Astrocyte of the cerebellum (primary cell): ENCODE results near the gene RGS3.

Experiments
- DNase-seq: peaks from one replicate; pipeline ENCODE4 v3.0.0-alpha.2; 2011; ENCODE audit warnings: low read depth
- H3K4me3 ChIP-seq: 2 replicates; pipeline ENCODE4 v1.5.1; 2011; ENCODE audit warnings: mild to moderate bottlenecking, low read depth, low read length, moderate library complexity
- in situ Hi-C: cut with HindIII; loops from 2 replicates; pipeline ENCODE4 v1.10.0; 2017; ENCODE audit warnings: low sequenced_read_pairs
- TF ChIP-seq, protein P1 (sequence below): IDR thresholded peaks from 2 replicates; pipeline ENCODE4 v1.5.1; 2012; ENCODE audit warnings: low read length, low read depth, moderate library complexity, mild to moderate bottlenecking; ENCODE audit errors: missing control alignments

RGS3 gene

DNA sequence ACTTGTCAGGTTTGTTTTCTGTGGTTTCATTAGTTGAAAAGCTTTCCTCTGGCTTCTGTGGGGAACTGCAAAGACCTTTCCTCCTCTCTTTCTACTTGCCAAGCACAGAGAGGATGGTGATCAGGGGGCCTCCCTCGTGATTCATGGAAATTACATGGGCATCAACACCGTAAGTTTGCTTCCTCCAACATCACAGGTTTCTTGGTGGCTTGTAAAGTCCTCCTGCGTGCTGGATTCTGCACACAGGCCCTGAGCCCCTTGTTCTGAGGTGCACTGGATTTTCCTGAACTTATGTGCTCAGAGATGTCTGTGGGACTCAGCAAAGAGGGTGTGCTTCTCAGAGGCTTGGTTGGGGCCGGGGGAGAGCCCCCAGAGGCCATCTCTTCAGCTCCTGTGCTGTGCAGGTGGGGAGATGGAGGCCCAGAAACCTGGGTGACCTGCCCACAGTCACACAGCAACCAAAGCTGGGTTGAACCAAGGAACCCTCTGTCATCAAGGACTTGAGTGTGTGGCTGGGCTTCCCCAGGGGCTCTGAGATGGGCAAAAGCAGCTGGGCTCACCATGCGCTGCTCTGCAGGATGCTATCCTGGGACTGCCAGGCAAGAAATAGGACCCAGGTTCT lies 36.5 kb downstream of the RGS3 start:
- no peak for DNase-seq
- in situ Hi-C loops, result no loop called here
- H3K4me3 ChIP-seq, result no peak overlapping the region
- TF ChIP-seq, protein P1, sequence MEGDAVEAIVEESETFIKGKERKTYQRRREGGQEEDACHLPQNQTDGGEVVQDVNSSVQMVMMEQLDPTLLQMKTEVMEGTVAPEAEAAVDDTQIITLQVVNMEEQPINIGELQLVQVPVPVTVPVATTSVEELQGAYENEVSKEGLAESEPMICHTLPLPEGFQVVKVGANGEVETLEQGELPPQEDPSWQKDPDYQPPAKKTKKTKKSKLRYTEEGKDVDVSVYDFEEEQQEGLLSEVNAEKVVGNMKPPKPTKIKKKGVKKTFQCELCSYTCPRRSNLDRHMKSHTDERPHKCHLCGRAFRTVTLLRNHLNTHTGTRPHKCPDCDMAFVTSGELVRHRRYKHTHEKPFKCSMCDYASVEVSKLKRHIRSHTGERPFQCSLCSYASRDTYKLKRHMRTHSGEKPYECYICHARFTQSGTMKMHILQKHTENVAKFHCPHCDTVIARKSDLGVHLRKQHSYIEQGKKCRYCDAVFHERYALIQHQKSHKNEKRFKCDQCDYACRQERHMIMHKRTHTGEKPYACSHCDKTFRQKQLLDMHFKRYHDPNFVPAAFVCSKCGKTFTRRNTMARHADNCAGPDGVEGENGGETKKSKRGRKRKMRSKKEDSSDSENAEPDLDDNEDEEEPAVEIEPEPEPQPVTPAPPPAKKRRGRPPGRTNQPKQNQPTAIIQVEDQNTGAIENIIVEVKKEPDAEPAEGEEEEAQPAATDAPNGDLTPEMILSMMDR, result no peak

DNA sequence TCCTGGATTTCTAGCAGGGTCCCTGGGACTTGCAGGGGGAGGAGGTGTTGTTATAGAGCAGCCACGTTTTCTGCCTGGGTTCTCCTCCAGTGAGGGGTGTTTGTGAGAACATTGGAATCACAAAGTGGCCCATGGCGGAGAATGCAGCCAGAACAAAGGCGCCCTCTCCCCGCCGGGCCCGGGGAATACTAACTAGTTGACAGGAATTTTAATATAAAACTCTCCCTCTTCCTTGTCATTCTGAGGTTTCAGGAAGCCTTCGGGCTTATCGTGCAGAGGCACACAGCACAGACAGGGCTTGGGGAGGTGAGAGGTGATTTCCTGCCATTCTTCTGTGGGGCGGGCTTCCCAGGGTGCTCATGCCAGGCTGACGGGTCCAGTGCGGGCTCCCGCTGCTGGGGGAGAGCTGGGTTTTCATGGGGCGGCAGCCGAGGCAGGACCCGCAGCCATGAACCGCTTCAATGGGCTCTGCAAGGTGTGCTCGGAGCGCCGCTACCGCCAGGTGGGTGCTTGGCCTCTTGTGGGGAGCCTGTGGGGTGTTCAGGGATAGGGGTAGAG lies 37.7 kb downstream of the RGS3 start:
- H3K4me3 ChIP-seq, result no peak overlapping the region
- TF ChIP-seq, protein P1, result no peak
- DNase-seq, result no peak
- in situ Hi-C loops, result no loop called here

GRCh38 chr9:113501852-113502251 lies 38.3 kb downstream of the RGS3 start:
- DNase-seq, result no peak
- in situ Hi-C loops, result no loop called here

DNA sequence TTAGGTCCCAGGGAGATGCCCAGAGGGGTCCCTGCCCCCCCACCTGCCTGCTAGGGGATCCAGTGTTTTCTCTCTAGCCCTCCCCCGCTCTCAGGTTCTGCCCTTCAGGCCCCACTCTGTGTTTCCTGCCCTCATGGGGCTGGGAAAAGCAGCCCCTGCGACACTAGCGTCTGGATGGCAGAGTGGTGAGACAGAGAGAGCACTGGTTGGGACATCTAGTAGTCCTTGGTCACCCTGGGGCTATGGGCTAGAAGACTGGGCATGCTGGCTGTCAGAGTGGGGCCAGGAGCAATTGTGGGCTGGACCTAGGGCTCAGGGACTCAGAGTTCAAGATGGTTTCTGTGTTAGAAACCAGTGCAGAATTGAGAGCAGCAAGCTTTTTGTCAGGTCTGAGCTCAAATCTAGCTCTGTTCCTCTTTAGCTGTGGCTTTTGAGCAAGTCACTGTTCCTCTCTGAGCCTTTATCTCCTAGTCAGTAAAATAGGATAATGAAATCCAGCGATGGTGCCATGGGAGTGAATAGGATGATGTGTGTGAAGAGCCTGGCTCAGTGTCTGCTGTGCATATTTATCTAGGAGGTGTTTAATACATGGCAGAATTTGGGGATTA lies 39.0 kb downstream of the RGS3 start:
- H3K4me3 ChIP-seq, result no peak overlapping the region
- in situ Hi-C loops, result no loop called here
- TF ChIP-seq, protein P1, result no peak
- no peak for DNase-seq

More at GRCh38 chr9:113501852-113502251, 38.3 kb downstream of the RGS3 start:
- TF ChIP-seq, protein P1, result no peak
- no peak overlapping the region for H3K4me3 ChIP-seq

DNA sequence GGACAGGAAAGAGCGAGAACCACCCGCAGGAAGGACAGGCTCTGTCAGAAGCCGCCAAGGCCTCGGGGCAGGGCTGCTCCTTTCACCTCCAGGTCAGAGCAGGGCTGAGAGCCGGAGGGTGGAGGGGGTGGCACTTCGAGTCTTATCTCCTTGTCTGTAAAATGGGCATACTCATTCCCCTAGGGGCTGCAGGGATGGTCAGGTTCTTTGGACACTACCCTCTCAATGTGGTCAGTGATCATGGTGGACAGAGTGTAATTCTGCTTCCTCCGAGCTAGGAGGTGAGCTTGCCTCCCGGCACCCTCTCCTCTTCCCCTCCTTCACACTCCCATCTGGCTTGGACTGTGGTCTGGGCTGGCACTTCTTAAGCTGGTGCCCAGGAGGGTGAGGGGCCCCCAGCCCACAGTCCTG lies 39.6 kb downstream of the RGS3 start:
- H3K4me3 ChIP-seq, result no peak overlapping the region
- in situ Hi-C loops, result no loop called here
- no peak for DNase-seq
- TF ChIP-seq, protein P1, result no peak

GRCh38 chr9:113503613-113504211 lies 40.2 kb downstream of the RGS3 start:
- no peak for DNase-seq
- TF ChIP-seq, protein P1, result no peak
- no peak overlapping the region for H3K4me3 ChIP-seq
- in situ Hi-C loops, result no loop called here
